Small intestine (tissue), 7 donors: Measurements from ENCODE around the gene ACSM5. TPM values are rescaled to one million over a fixed set of nuclear protein-coding genes. Genes with fewer than 3 reads are reported as not detected.

Experiments
- DNase-seq, 2 donors: peaks; one replicate each; pipeline versions ENCODE4 v3.0.0 to v3.0.0-alpha.2; 2013
- FAIRE-seq: peaks from 2 replicates; lab custom pipeline; 2012; peaks lifted over from hg19 to GRCh38; lab: Jason Lieb, UNC
- H3K27ac ChIP-seq, 3 donors: one replicate each; pipeline ENCODE4 v1.5.1; 2013; ENCODE audit warnings: low read length in 2 of 3, mild to moderate bottlenecking in 2 of 3, control low read depth in 1 of 3, inconsistent platforms in 1 of 3, low read depth in 1 of 3, moderate library complexity in 1 of 3
- H3K27me3 ChIP-seq, 3 donors: one replicate each; pipeline ENCODE4 v1.6.1; 2013; ENCODE audit warnings: low read length in 3 of 3, inconsistent platforms in 1 of 3; ENCODE audit not compliant: control insufficient read depth in 3 of 3, insufficient read depth in 3 of 3
- H3K36me3 ChIP-seq, 3 donors: one replicate each; pipeline ENCODE4 v1.6.1; 2013; ENCODE audit warnings: low read length in 3 of 3, inconsistent platforms in 1 of 3, low read depth in 1 of 3, mild to moderate bottlenecking in 1 of 3, moderate library complexity in 1 of 3; ENCODE audit not compliant: control insufficient read depth in 3 of 3, insufficient read depth in 2 of 3
- H3K4me1 ChIP-seq, 3 donors: one replicate each; pipeline ENCODE4 v1.6.1; 2013; ENCODE audit warnings: low read length in 2 of 3, inconsistent platforms in 1 of 3, low read depth in 1 of 3, mild to moderate bottlenecking in 1 of 3, moderate library complexity in 1 of 3; ENCODE audit not compliant: control insufficient read depth in 3 of 3, insufficient read depth in 2 of 3
- H3K4me3 ChIP-seq, 3 donors: one replicate each; pipeline ENCODE4 v1.5.1; 2013; ENCODE audit warnings: low read length in 3 of 3, control low read depth in 1 of 3, inconsistent platforms in 1 of 3, low read depth in 1 of 3, mild to moderate bottlenecking in 1 of 3, moderate library complexity in 1 of 3
- H3K9me3 ChIP-seq, 2 donors: one replicate each; pipeline ENCODE4 v1.6.1; 2013; ENCODE audit warnings: low read depth in 1 of 2, low read length in 1 of 2; ENCODE audit not compliant: control insufficient read depth in 2 of 2, insufficient read depth in 1 of 2
- WGBS, 3 donors: extraction: QIAGEN DNeasy Blood & Tissue Kit; methylation state at CpG; one replicate each; pipeline ENCODE4 v1.1.7; 2013; 5-methylcytosine and 5-hydroxymethylcytosine counted together
- polyA plus RNA-seq, 4 donors: library from polyadenylated mRNA; stranded (reverse) in 3 of 4; unstranded in 1 of 4; fragments of 200-250 nt in 3 of 4; fragments of 120-200 nt in 1 of 4; gene quantifications; one replicate each; pipeline versions ENCODE4 v1.2.1 to v1.2.3, GENCODE V29; 2013
- donor health status: healthy with polysubstance abuse.
- donor health status: control.
- donor health status: control.
- donor health status: Bipolar disorder and iron deficiency.
- donor health status: healthy.

ACSM5 gene
- polyA plus RNA-seq, 4 donors, result 0.16 to 0.97 (median 0.81) TPM; not detected in 1

- H3K27ac ChIP-seq, result no peak overlapping the region
Measured at GRCh38 chr16:20395946-20396345, 13.4 kb upstream of the ACSM5 start.

GRCh38 chr16:20396846-20397467 lies 12.4 kb upstream of the ACSM5 start:
- H3K27me3 ChIP-seq, result no peaks in the 10 kb centered on the region
- WGBS, 3 donors, result 95 to 99% (median 96%) methylated on average over 7 of the region's 7 CpGs
- no peak overlapping the region for H3K4me3 ChIP-seq
- H3K9me3 ChIP-seq, result no peaks in the 10 kb centered on the region
- FAIRE-seq (no peak), DNase-seq (no peak)
- H3K36me3 ChIP-seq, result no peaks in the 10 kb centered on the region
- H3K4me1 ChIP-seq, result peaks cover 0 to 40% (median 0%) of the 10 kb centered on the region in 3 donors
- peak overlapping the region in 1 of 3 donors; percentile 23 for H3K27ac ChIP-seq

More at GRCh38 chr16:20395946-20396345, 13.4 kb upstream of the ACSM5 start:
- WGBS, 3 donors, result 79 to 81% (median 80%) methylated on average over 2 of the region's 2 CpGs
- H3K4me1 ChIP-seq, result peaks cover 0 to 34% (median 0%) of the 10 kb centered on the region in 3 donors
- DNase-seq (peak in 1 of 2 donors; percentile 52), FAIRE-seq (no peak)
- H3K27me3 ChIP-seq, result no peaks in the 10 kb centered on the region
- H3K36me3 ChIP-seq, result no peaks in the 10 kb centered on the region
- no peak overlapping the region for H3K4me3 ChIP-seq
- no peaks in the 10 kb centered on the region for H3K9me3 ChIP-seq

GRCh38 chr16:20397468-20398074 lies 11.8 kb upstream of the ACSM5 start:
- H3K27me3 ChIP-seq, result no peaks in the 10 kb centered on the region
- H3K27ac ChIP-seq, result peak overlapping the region in 1 of 3 donors; percentile 55
- no peak for FAIRE-seq
- no peaks in the 10 kb centered on the region for H3K9me3 ChIP-seq
- no peak overlapping the region for H3K4me3 ChIP-seq
- no peaks in the 10 kb centered on the region for H3K36me3 ChIP-seq
- 41 to 74% (median 57%) methylated on average over 7 of the region's 7 CpGs for WGBS, 3 donors
- peak; percentile 32 to 71 for DNase-seq
- peaks cover 0 to 40% (median 0%) of the 10 kb centered on the region in 3 donors for H3K4me1 ChIP-seq

GRCh38 chr16:20398603-20399002 lies 10.7 kb upstream of the ACSM5 start:
- no peak overlapping the region for H3K27ac ChIP-seq

GRCh38 chr16:20399185-20399584 lies 10.1 kb upstream of the ACSM5 start:
- H3K4me3 ChIP-seq, result no peak overlapping the region
- no peak overlapping the region for H3K27ac ChIP-seq
- no peaks in the 10 kb centered on the region for H3K27me3 ChIP-seq
- DNase-seq (no peak), FAIRE-seq (no peak)
- no peaks in the 10 kb centered on the region for H3K9me3 ChIP-seq
- H3K4me1 ChIP-seq, result peaks cover 0 to 32% (median 0%) of the 10 kb centered on the region in 3 donors
- no peaks in the 10 kb centered on the region for H3K36me3 ChIP-seq
- 67 to 71% (median 68%) methylated on average over 7 of the region's 7 CpGs for WGBS, 3 donors

More at GRCh38 chr16:20398603-20399002, 10.7 kb upstream of the ACSM5 start:
- Histone ChIP-seq H3K4me3 (no peak overlapping the region), H3K4me1 (peaks cover 0 to 37% (median 0%) of the 10 kb centered on the region in 3 donors), H3K9me3 (no peaks in the 10 kb centered on the region), H3K27me3 (no peaks in the 10 kb centered on the region), H3K36me3 (no peaks in the 10 kb centered on the region)
- FAIRE-seq (no peak), DNase-seq (no peak)
- 76 to 89% (median 78%) methylated on average over 3 of the region's 3 CpGs for WGBS, 3 donors

- WGBS, 3 donors, result 9 to 30% (median 29%) methylated on average over 2 of the region's 2 CpGs
Measured at GRCh38 chr16:20401066-20401465, 8.3 kb upstream of the ACSM5 start.

GRCh38 chr16:20401475-20402016 lies 7.8 kb upstream of the ACSM5 start:
- Histone ChIP-seq H3K4me3 (no peak overlapping the region), H3K4me1 (peaks cover 0 to 23% (median 0%) of the 10 kb centered on the region in 3 donors), H3K27ac (peak overlapping the region in 1 of 3 donors; percentile 32), H3K9me3 (no peaks in the 10 kb centered on the region), H3K27me3 (no peaks in the 10 kb centered on the region), H3K36me3 (no peaks in the 10 kb centered on the region)
- no peak for DNase-seq
- no peak for FAIRE-seq
- 62 to 72% (median 63%) methylated on average over 8 of the region's 8 CpGs for WGBS, 3 donors

More at GRCh38 chr16:20401066-20401465, 8.3 kb upstream of the ACSM5 start:
- Histone ChIP-seq H3K4me3 (no peak overlapping the region), H3K27me3 (no peaks in the 10 kb centered on the region), H3K4me1 (peaks cover 0 to 26% (median 0%) of the 10 kb centered on the region in 3 donors), H3K9me3 (no peaks in the 10 kb centered on the region), H3K36me3 (no peaks in the 10 kb centered on the region), H3K27ac (peak overlapping the region in 1 of 3 donors; percentile 32)
- DNase-seq, result peak; percentile 16 to 36
- FAIRE-seq, result no peak

GRCh38 chr16:20402651-20403050 lies 6.7 kb upstream of the ACSM5 start:
- Histone ChIP-seq H3K27ac (no peak overlapping the region), H3K36me3 (no peaks in the 10 kb centered on the region), H3K4me1 (peaks cover 0 to 13% (median 0%) of the 10 kb centered on the region in 3 donors), H3K9me3 (no peaks in the 10 kb centered on the region), H3K27me3 (no peaks in the 10 kb centered on the region), H3K4me3 (no peak overlapping the region)
- 97% methylated on average over 2 of the region's 2 CpGs for WGBS, 3 donors
- FAIRE-seq, result no peak
- DNase-seq, result no peak
